ENCODE data around the gene HMOX2. TPM values are rescaled to one million over a fixed set of nuclear protein-coding genes. Genes with fewer than 3 reads are reported as not detected.
A peak's percentile ranks its signal among the peaks of the same experiment; 100 is the strongest.

Gene HMOX2
- total RNA-seq, 1 experiment from 2014 or later, result 55.1 TPM

DNA sequence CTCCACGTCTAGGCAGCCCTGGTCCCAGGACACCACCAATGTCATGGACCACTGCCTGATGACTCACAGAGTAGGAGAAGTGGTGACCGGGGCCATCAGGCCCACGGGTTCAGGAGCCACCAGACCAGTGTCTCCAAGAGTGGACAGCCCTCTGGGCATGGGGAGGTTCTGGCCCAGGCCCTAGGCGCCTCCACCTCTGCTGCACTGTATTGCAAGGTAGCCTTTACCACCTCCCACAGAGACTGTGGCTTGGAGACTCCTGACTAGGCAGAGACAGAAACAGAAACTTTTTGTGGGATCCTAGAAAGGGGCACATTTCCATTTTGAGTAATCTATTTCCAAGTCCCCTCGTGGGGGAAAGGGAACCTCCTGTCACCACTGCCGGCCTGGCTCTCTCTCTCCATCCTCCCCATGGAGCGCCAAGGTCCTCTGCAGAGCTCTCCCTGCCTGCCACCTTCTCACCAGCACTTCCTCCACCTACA, 59.5 kb downstream of the HMOX2 start:
- Histone ChIP-seq H3K4me3 (replicated peaks in 1 of 2; ENCODE audit: low read depth in 1 of 2, low read length in 2 of 2) (no peak overlapping the region), H3K4me1 (ENCODE audit: control insufficient read depth in 1 of 2, insufficient read depth in 2 of 2, low read length in 2 of 2) (peaks cover 0 to 14% of the 10 kb centered on the region in 2 experiments; a peak in 1 of 4 replicates), H3K9me2 (ENCODE audit: insufficient read depth) (no peaks in the 10 kb centered on the region), H3K4me2 (ENCODE audit: low read length) (no peak overlapping the region), H3K9me3 (ENCODE audit: control insufficient read depth in 1 of 2, insufficient read depth in 1 of 2, low read depth in 1 of 2, low read length in 2 of 2) (peaks cover 9 to 15% of the 10 kb centered on the region in 2 experiments; a peak in 3 of 4 replicates), H3K27ac (ENCODE audit: low read depth, low read length) (no peak overlapping the region), H4K20me1 (ENCODE audit: insufficient read depth) (no peaks in the 10 kb centered on the region), H3K27me3 (ENCODE audit: insufficient read depth, low read length) (no peaks in the 10 kb centered on the region), H3K36me3 (ENCODE audit: control insufficient read depth in 1 of 2, insufficient read depth in 2 of 2, low read length in 2 of 2) (no peaks in the 10 kb centered on the region), H3K9ac (ENCODE audit: low read length) (no peak overlapping the region), H2AFZ (ENCODE audit: low read depth, low read length, poor library complexity, severe bottlenecking) (no peak overlapping the region), H3K79me2 (ENCODE audit: insufficient read depth, low read length) (no peaks in the 10 kb centered on the region)
- RAD21 ChIA-PET (ENCODE audit: low non-redundant PET in 1 of 2, low total read pairs in 2 of 2, uncharacterized antibody in 2 of 2, unreplicated experiment in 2 of 2), result no interaction called here
- no peak for ATAC-seq
- intact Hi-C loops (cut with micrococcal nuclease), result no loop called here
- BruUV-seq (replicated peaks), result no TSS peak
- TF ChIP-seq SRF (IDR thresholded peaks at IDR 0.05; ENCODE audit: low read depth), result no peak
- no peak for TF ChIP-seq EGR1 (IDR thresholded peaks at IDR 0.05; ENCODE audit: low read depth)
- no peak for TF ChIP-seq POLR2AphosphoS5 (IDR thresholded peaks at IDR 0.05; ENCODE audit: low read depth, low read length)
- no peak for TF ChIP-seq TCF7L2 (IDR thresholded peaks at IDR 0.05; ENCODE audit: borderline replicate concordance, extremely low read depth, insufficient read depth, insufficient read length)
- POLR2A ChIA-PET, result interaction anchor here (1.2 kb wide), 1 partner anchor 169 kb away, joined by 3 read pairs; no protein-coding TSS in a partner anchor
- DNase-seq (ENCODE audit: low read depth, low spot score), result no peak
- CTCF ChIA-PET, result interaction anchor here (1.4 kb wide), 1 partner anchor 13 kb away, joined by 11 read pairs; no protein-coding TSS in a partner anchor

GRCh38 chr16:4536391-4537106, 60.4 kb downstream of the HMOX2 start:
- Histone ChIP-seq H3K4me3 (replicated peaks in 1 of 2; ENCODE audit: low read depth in 1 of 2, low read length in 2 of 2) (no peak overlapping the region), H3K27me3 (ENCODE audit: insufficient read depth, low read length) (no peaks in the 10 kb centered on the region), H3K9me2 (ENCODE audit: insufficient read depth) (no peaks in the 10 kb centered on the region), H3K4me1 (ENCODE audit: control insufficient read depth in 1 of 2, insufficient read depth in 2 of 2, low read length in 2 of 2) (peaks cover 0 to 14% of the 10 kb centered on the region in 2 experiments; a peak in 1 of 4 replicates), H3K36me3 (ENCODE audit: control insufficient read depth in 1 of 2, insufficient read depth in 2 of 2, low read length in 2 of 2) (no peaks in the 10 kb centered on the region), H3K4me2 (ENCODE audit: low read length) (no peak overlapping the region), H4K20me1 (ENCODE audit: insufficient read depth) (no peaks in the 10 kb centered on the region), H3K79me2 (ENCODE audit: insufficient read depth, low read length) (no peaks in the 10 kb centered on the region), H3K9ac (ENCODE audit: low read length) (no peak overlapping the region), H2AFZ (ENCODE audit: low read depth, low read length, poor library complexity, severe bottlenecking) (no peak overlapping the region), H3K27ac (ENCODE audit: low read depth, low read length) (no peak overlapping the region), H3K9me3 (ENCODE audit: control insufficient read depth in 1 of 2, insufficient read depth in 1 of 2, low read depth in 1 of 2, low read length in 2 of 2) (peaks cover 9 to 15% of the 10 kb centered on the region in 2 experiments; a peak in 3 of 4 replicates)
- TSS peak; percentile 55 for BruUV-seq (replicated peaks)
- ATAC-seq (no peak), DNase-seq (ENCODE audit: low read depth, low spot score) (no peak)
- no peak for TF ChIP-seq FOSL1 (IDR thresholded peaks at IDR 0.05; ENCODE audit: low read depth)
- TF ChIP-seq EZH2 (IDR thresholded peaks at IDR 0.05), result no peak
- TF ChIP-seq EZH2phosphoT487 (IDR thresholded peaks at IDR 0.05; ENCODE audit: borderline replicate concordance), result no peak
- no peak for TF ChIP-seq SRF (IDR thresholded peaks at IDR 0.05; ENCODE audit: low read depth)
- TF ChIP-seq EGR1 (IDR thresholded peaks at IDR 0.05; ENCODE audit: low read depth), result no peak
- TF ChIP-seq SIN3A (IDR thresholded peaks at IDR 0.05; ENCODE audit: low read depth), result no peak
- TF ChIP-seq, protein P1, sequence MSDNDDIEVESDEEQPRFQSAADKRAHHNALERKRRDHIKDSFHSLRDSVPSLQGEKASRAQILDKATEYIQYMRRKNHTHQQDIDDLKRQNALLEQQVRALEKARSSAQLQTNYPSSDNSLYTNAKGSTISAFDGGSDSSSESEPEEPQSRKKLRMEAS (IDR thresholded peaks at IDR 0.05), result no peak
- no peak for TF ChIP-seq ATF3 (IDR thresholded peaks at IDR 0.05)
- TF ChIP-seq, protein P2, sequence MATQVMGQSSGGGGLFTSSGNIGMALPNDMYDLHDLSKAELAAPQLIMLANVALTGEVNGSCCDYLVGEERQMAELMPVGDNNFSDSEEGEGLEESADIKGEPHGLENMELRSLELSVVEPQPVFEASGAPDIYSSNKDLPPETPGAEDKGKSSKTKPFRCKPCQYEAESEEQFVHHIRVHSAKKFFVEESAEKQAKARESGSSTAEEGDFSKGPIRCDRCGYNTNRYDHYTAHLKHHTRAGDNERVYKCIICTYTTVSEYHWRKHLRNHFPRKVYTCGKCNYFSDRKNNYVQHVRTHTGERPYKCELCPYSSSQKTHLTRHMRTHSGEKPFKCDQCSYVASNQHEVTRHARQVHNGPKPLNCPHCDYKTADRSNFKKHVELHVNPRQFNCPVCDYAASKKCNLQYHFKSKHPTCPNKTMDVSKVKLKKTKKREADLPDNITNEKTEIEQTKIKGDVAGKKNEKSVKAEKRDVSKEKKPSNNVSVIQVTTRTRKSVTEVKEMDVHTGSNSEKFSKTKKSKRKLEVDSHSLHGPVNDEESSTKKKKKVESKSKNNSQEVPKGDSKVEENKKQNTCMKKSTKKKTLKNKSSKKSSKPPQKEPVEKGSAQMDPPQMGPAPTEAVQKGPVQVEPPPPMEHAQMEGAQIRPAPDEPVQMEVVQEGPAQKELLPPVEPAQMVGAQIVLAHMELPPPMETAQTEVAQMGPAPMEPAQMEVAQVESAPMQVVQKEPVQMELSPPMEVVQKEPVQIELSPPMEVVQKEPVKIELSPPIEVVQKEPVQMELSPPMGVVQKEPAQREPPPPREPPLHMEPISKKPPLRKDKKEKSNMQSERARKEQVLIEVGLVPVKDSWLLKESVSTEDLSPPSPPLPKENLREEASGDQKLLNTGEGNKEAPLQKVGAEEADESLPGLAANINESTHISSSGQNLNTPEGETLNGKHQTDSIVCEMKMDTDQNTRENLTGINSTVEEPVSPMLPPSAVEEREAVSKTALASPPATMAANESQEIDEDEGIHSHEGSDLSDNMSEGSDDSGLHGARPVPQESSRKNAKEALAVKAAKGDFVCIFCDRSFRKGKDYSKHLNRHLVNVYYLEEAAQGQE (IDR thresholded peaks at IDR 0.05; ENCODE audit: low read depth), result no peak
- TF ChIP-seq POLR2AphosphoS5 (IDR thresholded peaks at IDR 0.05; ENCODE audit: low read depth, low read length), result no peak
- ChIA-PET CTCF (interaction anchor here (1.4 kb wide), 1 partner anchor 12 kb away, joined by 11 read pairs; no protein-coding TSS in a partner anchor), POLR2A (interaction anchor here (0.6 to 1.2 kb wide), 2 partner anchors 59 to 170 kb away, joined by 3 read pairs; no protein-coding TSS in a partner anchor), RAD21 (ENCODE audit: low non-redundant PET in 1 of 2, low total read pairs in 2 of 2, uncharacterized antibody in 2 of 2, unreplicated experiment in 2 of 2) (no interaction called here)
- intact Hi-C loops (cut with micrococcal nuclease), result no loop called here

Data from HCT116 (cell line).